ENCODE results near the gene KDELR3.

Gene KDELR3

GRCh38 chr22:38467904-38468442, at the start of gene KDELR3:
Gene KDELR3, plus strand, starts transcription at chr22:38468096. Its CDS starts 138 bp downstream, at chr22:38468234.
- DNase-seq, result peak; percentile 80

GRCh38 chr22:38418589-38418988, 49.3 kb upstream of the KDELR3 start:
- no peak for DNase-seq

GRCh38 chr22:38419121-38419857, 48.6 kb upstream of the KDELR3 start:
- DNase-seq, result no peak

GRCh38 chr22:38419858-38420160, 48.1 kb upstream of the KDELR3 start:
- no peak for DNase-seq

GRCh38 chr22:38420734-38421133, 47.2 kb upstream of the KDELR3 start:
- no peak for DNase-seq

- no peak for DNase-seq
These were observed 45.0 kb upstream of the KDELR3 start for GRCh38 chr22:38422611-38423511.

GRCh38 chr22:38423512-38424503, 44.1 kb upstream of the KDELR3 start:
- no peak for DNase-seq

- DNase-seq, result no peak
These were observed 43.3 kb upstream of the KDELR3 start for GRCh38 chr22:38424525-38425080.

GRCh38 chr22:38426628-38427027, 41.3 kb upstream of the KDELR3 start:
- no peak for DNase-seq

GRCh38 chr22:38427465-38427864, 40.4 kb upstream of the KDELR3 start:
- DNase-seq, result no peak

- no peak for DNase-seq
These were observed 40.0 kb upstream of the KDELR3 start for GRCh38 chr22:38427940-38428339.

GRCh38 chr22:38428714-38429113, 39.2 kb upstream of the KDELR3 start:
- no peak for DNase-seq

GRCh38 chr22:38429499-38430068, 38.3 kb upstream of the KDELR3 start:
- no peak for DNase-seq

- DNase-seq, result no peak
These were observed 36.5 kb upstream of the KDELR3 start for GRCh38 chr22:38431266-38432010.

GRCh38 chr22:38432264-38432663, 35.6 kb upstream of the KDELR3 start:
- peak; percentile 15 for DNase-seq

- no peak for DNase-seq
These were observed 34.0 kb upstream of the KDELR3 start for GRCh38 chr22:38433871-38434270.

- no peak for DNase-seq
These were observed 32.9 kb upstream of the KDELR3 start for GRCh38 chr22:38435010-38435409.

- no peak for DNase-seq
These were observed 31.9 kb upstream of the KDELR3 start for GRCh38 chr22:38435965-38436364.

- no peak for DNase-seq
These were observed 31.1 kb upstream of the KDELR3 start for GRCh38 chr22:38436629-38437395.

- DNase-seq, result no peak
These were observed 30.5 kb upstream of the KDELR3 start for GRCh38 chr22:38437416-38437815.

Data from fibroblast of skin of right quadriceps (primary cell).